Peyer's patch (tissue), 4 donors: ENCODE data around the gene ITIH4. TPM values are rescaled to one million over a fixed set of nuclear protein-coding genes. Genes with fewer than 3 reads are reported as not detected.

Experiments
- DNase-seq, 3 donors: peaks; one replicate each; pipeline ENCODE4 v3.0.0-alpha.2; 2017 to 2019
- H3K27ac ChIP-seq, 4 donors: fragments of 200-600 bp; sonication (generic); one replicate each; pipeline ENCODE4 v1.5.1; 2016 to 2019
- H3K27me3 ChIP-seq, 2 donors: fragments of 200-600 bp; sonication (generic); one replicate each; pipeline ENCODE4 v1.5.1; 2019
- H3K36me3 ChIP-seq, 3 donors: fragments of 200-600 bp; sonication (generic); one replicate each; pipeline ENCODE4 v1.5.1; 2016 to 2019
- H3K4me1 ChIP-seq, 4 donors: fragments of 200-600 bp; sonication (generic); one replicate each; pipeline ENCODE4 v1.5.1; 2016 to 2019
- H3K4me3 ChIP-seq, 4 donors: fragments of 200-600 bp; sonication (generic); 1 replicate in 3 of 4; 2 replicates in 1 of 4; pipeline ENCODE4 v1.5.1; 2016 to 2019; ENCODE audit warnings: mild to moderate bottlenecking in 1 of 4
- H3K9me3 ChIP-seq, 4 donors: fragments of 200-600 bp; sonication (generic); one replicate each; pipeline ENCODE4 v1.5.1; 2016 to 2019; ENCODE audit warnings: mild to moderate bottlenecking in 1 of 4
- POLR2A ChIP-seq, 2 donors: fragments of 450-650 bp; IDR thresholded peaks; one replicate each; pipeline ENCODE4 v1.5.1; 2017; ENCODE audit warnings: antibody characterized with exemption in 2 of 2, mild to moderate bottlenecking in 2 of 2, moderate library complexity in 2 of 2
- total RNA-seq, 4 donors: library from RNA; depleted of rRNA; stranded (reverse); fragments of >200 nt; gene quantifications; one replicate each; pipeline ENCODE4 v1.1.0, GENCODE V29; 2016
- TF ChIP-seq, protein P1 (sequence below), 6 experiments: fragments of 450-650 bp in 4 of 6; fragments of 200-600 bp in 2 of 6; sonication (generic) in 1 of 6; IDR thresholded peaks; one replicate each; pipeline ENCODE4 v1.5.1; 2017 to 2019; ENCODE audit warnings: antibody characterized with exemption in 6 of 6, mild to moderate bottlenecking in 3 of 6, moderate library complexity in 1 of 6

Gene ITIH4
- total RNA-seq, 4 donors from 2014 or later = 1.1 to 19.8 (median 1.9) TPM

DNA sequence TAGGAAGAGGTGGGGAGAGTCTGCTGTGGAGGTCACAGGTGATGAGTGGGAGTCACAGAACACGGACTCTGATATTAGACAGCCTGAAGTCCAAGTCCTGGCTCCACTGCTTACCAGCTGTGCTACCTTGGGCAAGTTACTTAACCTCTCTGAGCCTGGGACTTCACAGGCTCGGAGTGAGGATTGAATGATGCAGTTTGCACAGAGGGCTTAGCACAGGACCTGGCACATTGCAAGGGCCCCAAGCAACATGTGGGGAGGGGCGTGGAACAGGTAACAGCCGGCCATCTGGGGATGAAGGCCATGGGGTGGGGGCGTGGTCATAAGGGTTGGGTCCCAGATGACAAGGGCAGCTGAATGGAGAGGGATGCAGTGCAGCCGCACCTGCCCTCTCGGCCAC lies 40.1 kb downstream of the ITIH4 start:
- no peak for DNase-seq

DNA sequence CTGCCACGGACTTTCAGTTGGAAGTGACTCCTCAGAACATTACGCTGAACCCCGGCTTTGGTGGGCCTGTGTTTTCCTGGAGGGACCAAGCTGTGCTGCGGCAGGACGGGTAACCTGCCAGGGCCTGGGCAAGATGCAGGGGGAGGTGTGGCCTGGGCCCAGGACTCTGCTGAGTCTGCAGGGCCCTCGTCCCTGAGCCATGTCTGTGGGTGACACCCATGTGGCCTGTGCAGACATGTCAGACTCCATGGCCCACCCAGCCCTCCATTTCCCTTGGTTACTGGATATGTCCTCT lies 40.8 kb downstream of the ITIH4 start:
- Histone ChIP-seq H3K4me1 (no peaks in the 10 kb centered on the region), H3K36me3 (no peaks in the 10 kb centered on the region), H3K27me3 (no peaks in the 10 kb centered on the region), H3K4me3 (no peak overlapping the region), H3K27ac (no peak overlapping the region), H3K9me3 (no peaks in the 10 kb centered on the region)
- DNase-seq = no peak
- no peak for TF ChIP-seq POLR2A (IDR thresholded peaks at IDR 0.05)
- TF ChIP-seq, protein P1, sequence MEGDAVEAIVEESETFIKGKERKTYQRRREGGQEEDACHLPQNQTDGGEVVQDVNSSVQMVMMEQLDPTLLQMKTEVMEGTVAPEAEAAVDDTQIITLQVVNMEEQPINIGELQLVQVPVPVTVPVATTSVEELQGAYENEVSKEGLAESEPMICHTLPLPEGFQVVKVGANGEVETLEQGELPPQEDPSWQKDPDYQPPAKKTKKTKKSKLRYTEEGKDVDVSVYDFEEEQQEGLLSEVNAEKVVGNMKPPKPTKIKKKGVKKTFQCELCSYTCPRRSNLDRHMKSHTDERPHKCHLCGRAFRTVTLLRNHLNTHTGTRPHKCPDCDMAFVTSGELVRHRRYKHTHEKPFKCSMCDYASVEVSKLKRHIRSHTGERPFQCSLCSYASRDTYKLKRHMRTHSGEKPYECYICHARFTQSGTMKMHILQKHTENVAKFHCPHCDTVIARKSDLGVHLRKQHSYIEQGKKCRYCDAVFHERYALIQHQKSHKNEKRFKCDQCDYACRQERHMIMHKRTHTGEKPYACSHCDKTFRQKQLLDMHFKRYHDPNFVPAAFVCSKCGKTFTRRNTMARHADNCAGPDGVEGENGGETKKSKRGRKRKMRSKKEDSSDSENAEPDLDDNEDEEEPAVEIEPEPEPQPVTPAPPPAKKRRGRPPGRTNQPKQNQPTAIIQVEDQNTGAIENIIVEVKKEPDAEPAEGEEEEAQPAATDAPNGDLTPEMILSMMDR (IDR thresholded peaks at IDR 0.05) = no peak

More for the DNA sequence above, 40.1 kb downstream of the ITIH4 start:
- TF ChIP-seq, protein P1 (IDR thresholded peaks at IDR 0.05) = no peak
- no peak for TF ChIP-seq POLR2A (IDR thresholded peaks at IDR 0.05)
- Histone ChIP-seq H3K4me3 (no peak overlapping the region), H3K27ac (no peak overlapping the region), H3K9me3 (no peaks in the 10 kb centered on the region), H3K36me3 (no peaks in the 10 kb centered on the region), H3K4me1 (no peaks in the 10 kb centered on the region), H3K27me3 (no peaks in the 10 kb centered on the region)

DNA sequence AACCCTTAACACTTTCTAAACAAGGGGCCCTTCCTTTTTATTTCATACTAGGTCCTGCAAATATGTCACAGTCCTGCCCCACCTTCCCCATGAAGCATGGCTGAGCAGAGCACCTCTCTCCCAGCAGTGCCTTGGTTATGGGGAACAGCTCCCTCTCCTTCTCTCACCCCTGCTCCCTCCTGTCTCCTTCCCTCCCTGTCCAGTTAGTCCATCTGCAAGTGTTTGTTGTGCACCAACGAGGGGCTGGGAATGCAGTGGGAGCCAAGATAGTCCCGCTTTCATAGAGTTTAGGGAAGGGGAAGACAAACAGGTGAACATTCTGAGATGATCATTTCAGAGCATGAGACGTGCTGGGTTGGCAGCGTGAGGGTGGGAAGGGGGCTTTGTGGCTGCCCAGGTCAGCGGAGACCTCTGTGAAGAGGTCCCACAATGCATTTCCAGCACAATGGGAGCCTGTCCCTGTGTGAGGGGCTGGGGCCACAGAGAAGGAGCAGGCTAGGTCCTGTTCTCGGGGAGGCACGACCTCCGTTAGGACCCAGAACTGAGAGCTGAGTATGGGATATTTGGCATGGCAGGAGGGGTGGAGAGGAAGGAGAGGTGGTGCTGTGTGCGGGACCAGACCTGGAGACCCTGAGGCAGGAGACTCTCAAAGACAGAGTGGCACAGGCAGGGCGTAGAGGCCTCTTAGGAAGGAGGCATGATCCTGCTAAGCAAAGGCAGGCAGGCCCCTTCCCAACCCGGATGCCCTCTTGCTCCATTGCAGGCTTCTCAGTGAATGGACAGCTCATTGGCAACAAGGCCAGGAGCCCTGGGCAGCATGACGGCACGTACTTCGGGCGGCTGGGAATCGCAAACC lies 41.4 kb downstream of the ITIH4 start:
- TF ChIP-seq, protein P1 (IDR thresholded peaks at IDR 0.05) = no peak
- no peak for TF ChIP-seq POLR2A (IDR thresholded peaks at IDR 0.05)
- no peaks in the 10 kb centered on the region for H3K36me3 ChIP-seq
- DNase-seq = no peak
- H3K27ac ChIP-seq = no peak overlapping the region
- no peaks in the 10 kb centered on the region for H3K27me3 ChIP-seq
- H3K9me3 ChIP-seq = no peaks in the 10 kb centered on the region
- H3K4me1 ChIP-seq = no peaks in the 10 kb centered on the region
- no peak overlapping the region for H3K4me3 ChIP-seq

DNA sequence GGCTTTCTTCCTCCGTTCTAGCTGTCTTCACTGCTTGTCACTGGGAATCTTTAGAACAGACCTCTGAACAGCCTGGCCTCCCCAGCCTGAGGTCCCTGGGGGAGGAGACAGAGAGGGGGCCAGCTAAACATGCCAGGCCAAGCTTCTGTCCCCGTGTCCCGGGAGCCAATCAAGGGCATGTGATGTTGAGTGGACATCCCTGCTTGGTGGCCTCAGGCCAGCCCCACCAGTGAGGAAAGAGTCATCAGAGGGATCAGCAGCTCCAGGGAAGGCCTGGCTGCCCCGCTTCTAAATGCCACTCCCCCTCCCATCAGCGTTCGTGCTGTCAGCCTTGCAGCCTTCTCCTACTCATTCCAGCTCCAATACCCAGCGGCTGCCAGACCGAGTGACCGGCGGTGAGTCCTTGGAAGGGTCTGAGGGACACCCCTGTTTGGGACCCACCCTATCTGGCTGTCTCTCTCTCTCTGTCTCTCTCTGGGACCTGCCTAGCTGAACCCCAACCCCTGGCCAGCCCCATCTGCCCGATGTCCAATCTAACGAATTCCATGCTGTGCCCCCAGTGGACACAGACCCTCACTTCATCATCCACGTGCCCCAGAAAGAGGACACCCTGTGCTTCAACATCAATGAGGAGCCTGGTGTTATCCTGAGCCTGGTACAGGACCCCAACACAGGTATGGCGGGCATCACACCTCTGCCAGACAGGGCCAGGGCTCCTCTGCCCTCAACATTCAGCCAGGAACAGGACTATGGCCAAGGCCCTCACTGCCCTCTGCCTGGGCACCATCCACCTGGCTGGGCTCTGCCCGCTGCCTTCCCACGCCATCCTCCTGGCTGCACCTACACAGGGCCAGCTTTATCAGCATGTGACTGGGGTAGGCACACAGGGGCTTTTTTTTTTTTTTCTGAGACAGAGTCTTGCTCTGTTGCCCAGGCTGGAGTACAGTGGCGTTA lies 42.5 kb downstream of the ITIH4 start:
- no peaks in the 10 kb centered on the region for H3K9me3 ChIP-seq
- H3K4me1 ChIP-seq = no peaks in the 10 kb centered on the region
- peak in 1 of 3 donors; percentile 39 for DNase-seq
- H3K27me3 ChIP-seq = no peaks in the 10 kb centered on the region
- no peak overlapping the region for H3K27ac ChIP-seq
- H3K36me3 ChIP-seq = no peaks in the 10 kb centered on the region
- no peak for TF ChIP-seq POLR2A (IDR thresholded peaks at IDR 0.05)
- TF ChIP-seq, protein P1 (IDR thresholded peaks at IDR 0.05) = no peak
- no peak overlapping the region for H3K4me3 ChIP-seq

DNA sequence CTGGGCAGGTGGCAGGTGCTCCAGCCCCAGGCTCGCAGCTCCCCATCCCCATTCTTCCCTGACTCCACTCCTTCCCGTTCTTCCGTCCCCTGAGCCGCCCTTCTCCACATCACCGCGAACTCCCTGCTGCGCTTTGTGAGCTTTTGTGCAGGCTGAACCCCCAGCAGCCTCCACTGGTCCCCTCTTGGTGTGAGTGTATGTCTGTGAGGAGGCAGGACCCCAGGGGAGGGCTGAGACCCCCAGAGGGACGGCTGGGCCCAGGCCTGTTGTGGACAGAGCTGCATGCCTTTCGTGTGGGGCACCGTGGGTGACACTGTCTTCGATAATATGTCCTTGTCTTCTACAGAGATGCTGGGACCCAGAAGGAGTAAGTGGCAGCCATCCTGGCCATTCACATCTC lies 43.2 kb downstream of the ITIH4 start:
- peak in 1 of 3 donors; percentile 19 for DNase-seq
- no peaks in the 10 kb centered on the region for H3K9me3 ChIP-seq
- no peaks in the 10 kb centered on the region for H3K27me3 ChIP-seq

More for the DNA sequence above, 43.2 kb downstream of the ITIH4 start:
- no peak overlapping the region for H3K4me3 ChIP-seq
- no peak for TF ChIP-seq POLR2A (IDR thresholded peaks at IDR 0.05)
- TF ChIP-seq, protein P1 (IDR thresholded peaks at IDR 0.05) = no peak
- no peaks in the 10 kb centered on the region for H3K36me3 ChIP-seq
- no peak overlapping the region for H3K27ac ChIP-seq
- H3K4me1 ChIP-seq = no peaks in the 10 kb centered on the region
